ENCODE measurements around the gene ATP9B. TPM values are rescaled to one million over a fixed set of nuclear protein-coding genes. Genes with fewer than 3 reads are reported as not detected.

ATP9B gene
- total RNA-seq, 1 experiment from 2014 or later = 17.8 TPM

DNA sequence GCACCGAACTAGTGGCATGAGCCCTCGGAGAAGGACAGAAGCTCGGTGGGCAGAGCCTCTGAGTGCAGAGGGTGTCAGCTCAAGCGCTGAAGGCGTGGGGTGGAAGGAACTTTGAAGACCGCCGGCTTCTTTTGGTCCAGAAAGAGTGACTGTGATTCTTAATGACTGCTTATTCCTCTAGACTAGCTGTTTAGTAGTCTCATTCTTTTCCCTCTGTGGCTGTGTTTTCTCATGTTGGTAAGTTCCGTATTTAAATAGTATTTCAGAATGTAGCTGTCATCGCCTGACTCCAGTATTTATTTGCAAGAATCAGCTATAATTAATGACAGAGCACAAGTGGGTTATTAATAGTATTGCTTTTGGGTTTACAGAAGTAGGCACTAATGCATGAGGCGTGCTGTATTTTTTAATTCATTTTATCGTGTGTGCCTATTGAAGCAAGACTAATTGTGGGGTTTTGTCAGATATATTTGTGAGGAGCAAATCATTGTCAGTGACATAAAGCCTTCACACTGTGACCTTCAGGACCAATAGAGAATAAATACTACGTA lies 245.7 kb downstream of the ATP9B start:
- Histone ChIP-seq H3K4me2 (ENCODE audit: low read length) (no peak overlapping the region), H3K27me3 (ENCODE audit: insufficient read depth, low read length) (no peaks in the 10 kb centered on the region), H3K4me3 (replicated peaks in 1 of 2; ENCODE audit: low read depth in 1 of 2, low read length in 2 of 2) (no peak overlapping the region), H3K27ac (ENCODE audit: low read depth, low read length) (no peak overlapping the region), H3K9ac (ENCODE audit: low read length) (no peak overlapping the region), H3K9me2 (ENCODE audit: insufficient read depth) (no peaks in the 10 kb centered on the region), H3K36me3 (ENCODE audit: control insufficient read depth in 1 of 2, insufficient read depth in 2 of 2, low read length in 2 of 2) (no peaks in the 10 kb centered on the region), H3K9me3 (ENCODE audit: control insufficient read depth in 1 of 2, insufficient read depth in 1 of 2, low read depth in 1 of 2, low read length in 2 of 2) (no peaks in the 10 kb centered on the region), H3K4me1 (ENCODE audit: control insufficient read depth in 1 of 2, insufficient read depth in 2 of 2, low read length in 2 of 2) (no peaks in the 10 kb centered on the region), H3K79me2 (ENCODE audit: insufficient read depth, low read length) (no peaks in the 10 kb centered on the region), H4K20me1 (ENCODE audit: insufficient read depth) (no peaks in the 10 kb centered on the region), H2AFZ (ENCODE audit: low read depth, low read length, poor library complexity, severe bottlenecking) (no peak overlapping the region)
- DNase-seq (ENCODE audit: low read depth, low spot score) (no peak), ATAC-seq (no peak)
- intact Hi-C loops (cut with micrococcal nuclease) = no loop called here
- TF ChIP-seq POLR2A (IDR thresholded peaks at IDR 0.05; ENCODE audit: borderline replicate concordance, extremely low read depth, insufficient read depth, insufficient read length) = no peak
- no peak for TF ChIP-seq YY1 (IDR thresholded peaks at IDR 0.05; ENCODE audit: extremely low read depth, insufficient replicate concordance, low read depth, low read length)
- TF ChIP-seq POLR2AphosphoS5 (IDR thresholded peaks at IDR 0.05; ENCODE audit: low read depth, low read length) = no peak
- ChIA-PET CTCF (no interaction called here), POLR2A (no interaction called here), RAD21 (ENCODE audit: low non-redundant PET in 1 of 2, low total read pairs in 2 of 2, uncharacterized antibody in 2 of 2, unreplicated experiment in 2 of 2) (no interaction called here)
- BruUV-seq (replicated peaks) = no TSS peak

- no peaks in the 10 kb centered on the region for H3K36me3 ChIP-seq (ENCODE audit: control insufficient read depth in 1 of 2, insufficient read depth in 2 of 2, low read length in 2 of 2)
- H3K4me1 ChIP-seq (ENCODE audit: control insufficient read depth in 1 of 2, insufficient read depth in 2 of 2, low read length in 2 of 2) = no peaks in the 10 kb centered on the region
- DNase-seq (ENCODE audit: low read depth, low spot score) = no peak
- no TSS peak for BruUV-seq (replicated peaks)
- no peaks in the 10 kb centered on the region for H3K9me2 ChIP-seq (ENCODE audit: insufficient read depth)
- no peaks in the 10 kb centered on the region for H3K27me3 ChIP-seq (ENCODE audit: insufficient read depth, low read length)
- H2AFZ ChIP-seq (ENCODE audit: low read depth, low read length, poor library complexity, severe bottlenecking) = no peak overlapping the region
- no peak overlapping the region for H3K27ac ChIP-seq (ENCODE audit: low read depth, low read length)
- no peaks in the 10 kb centered on the region for H4K20me1 ChIP-seq (ENCODE audit: insufficient read depth)
- no peak overlapping the region for H3K4me2 ChIP-seq (ENCODE audit: low read length)
- no peaks in the 10 kb centered on the region for H3K9me3 ChIP-seq (ENCODE audit: control insufficient read depth in 1 of 2, insufficient read depth in 1 of 2, low read depth in 1 of 2, low read length in 2 of 2)
- CTCF ChIA-PET = no interaction called here
- POLR2A ChIA-PET = no interaction called here
- RAD21 ChIA-PET (ENCODE audit: low non-redundant PET in 1 of 2, low total read pairs in 2 of 2, uncharacterized antibody in 2 of 2, unreplicated experiment in 2 of 2) = no interaction called here
- no peaks in the 10 kb centered on the region for H3K79me2 ChIP-seq (ENCODE audit: insufficient read depth, low read length)
- H3K9ac ChIP-seq (ENCODE audit: low read length) = no peak overlapping the region
- no peak overlapping the region for H3K4me3 ChIP-seq (replicated peaks in 1 of 2; ENCODE audit: low read depth in 1 of 2, low read length in 2 of 2)
- no peak for ATAC-seq
- intact Hi-C loops (cut with micrococcal nuclease) = no loop called here
- TF ChIP-seq EGR1 (IDR thresholded peaks at IDR 0.05; ENCODE audit: low read depth) (no peak), ZBTB33 (IDR thresholded peaks at IDR 0.05; ENCODE audit: extremely low read depth, insufficient replicate concordance, low read length) (no peak), REST (IDR thresholded peaks at IDR 0.05; ENCODE audit: low read depth) (no peak), EZH2phosphoT487 (IDR thresholded peaks at IDR 0.05; ENCODE audit: borderline replicate concordance) (no peak), YY1 (IDR thresholded peaks at IDR 0.05; ENCODE audit: extremely low read depth, insufficient replicate concordance, low read depth, low read length) (no peak), POLR2A (IDR thresholded peaks at IDR 0.05; ENCODE audit: borderline replicate concordance, extremely low read depth, insufficient read depth, insufficient read length) (no peak), POLR2AphosphoS5 (IDR thresholded peaks at IDR 0.05; ENCODE audit: low read depth, low read length) (no peak), TCF7L2 (IDR thresholded peaks at IDR 0.05; ENCODE audit: borderline replicate concordance, extremely low read depth, insufficient read depth, insufficient read length) (no peak), FOSL1 (IDR thresholded peaks at IDR 0.05; ENCODE audit: low read depth) (no peak), SRF (IDR thresholded peaks at IDR 0.05; ENCODE audit: low read depth) (no peak), ZFX (IDR thresholded peaks at IDR 0.05) (no peak), SP1 (IDR thresholded peaks at IDR 0.05; ENCODE audit: low read depth) (no peak), CBX3 (IDR thresholded peaks at IDR 0.05; ENCODE audit: low read depth) (no peak), EZH2 (IDR thresholded peaks at IDR 0.05) (no peak), CEBPB (IDR thresholded peaks at IDR 0.05; ENCODE audit: low read depth) (no peak)
Observed at GRCh38 chr18:79315596-79315995, 246.4 kb downstream of the ATP9B start.

Data from HCT116 (cell line).